Stimulated activated naive CD4-positive, alpha-beta T cell treated with Interleukin-2 at 50 U/mL for 16 hours (primary cell): ENCODE measurements around the gene LDAF1.
"Not testable (repeated sequence)": the region's sequence is repeated elsewhere in the genome, so short reads cannot be mapped to it uniquely, and the experiment has no call there.

Experiments used
- DNase-seq: peaks from one replicate; lab custom pipeline; 2025; lab: John Stamatoyannopoulos, UW

LDAF1 gene

GRCh38 chr16:21162661-21163151 lies 4.2 kb downstream of the LDAF1 start:
- DNase-seq, result no peak

GRCh38 chr16:21163576-21163975 lies 5.1 kb downstream of the LDAF1 start:
- DNase-seq, result no peak

DNA sequence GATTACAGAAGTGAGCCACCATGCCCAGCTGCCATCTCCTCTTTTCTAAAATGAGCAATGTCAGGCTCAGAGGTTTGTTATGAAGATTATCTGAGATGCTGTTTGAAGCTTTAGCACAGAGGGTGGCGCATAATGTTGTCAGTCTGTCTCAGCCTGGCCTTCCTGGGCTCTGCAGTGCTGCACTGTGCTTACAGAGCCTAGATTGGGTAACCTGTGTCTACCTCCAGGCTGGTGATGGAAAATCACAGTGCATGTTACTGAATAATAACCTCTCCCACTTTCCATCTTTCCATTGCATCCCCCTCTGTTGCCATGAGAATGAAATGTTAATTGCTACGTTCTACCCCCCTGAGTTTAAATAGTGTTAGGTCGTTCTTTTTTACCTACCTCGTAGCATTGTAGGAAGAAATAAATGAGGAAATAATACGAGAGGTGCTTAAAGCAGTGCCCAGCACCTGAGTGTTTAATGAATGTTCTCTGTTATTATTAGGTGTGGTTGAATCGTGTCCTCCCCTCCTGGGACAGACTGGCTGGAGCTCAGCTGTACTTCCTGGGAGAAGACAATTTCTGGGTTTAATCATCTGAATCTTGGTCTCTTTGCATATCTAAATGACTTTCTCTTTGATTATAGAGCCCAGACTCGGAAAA lies 6.2 kb downstream of the LDAF1 start:
- no peak for DNase-seq

DNA sequence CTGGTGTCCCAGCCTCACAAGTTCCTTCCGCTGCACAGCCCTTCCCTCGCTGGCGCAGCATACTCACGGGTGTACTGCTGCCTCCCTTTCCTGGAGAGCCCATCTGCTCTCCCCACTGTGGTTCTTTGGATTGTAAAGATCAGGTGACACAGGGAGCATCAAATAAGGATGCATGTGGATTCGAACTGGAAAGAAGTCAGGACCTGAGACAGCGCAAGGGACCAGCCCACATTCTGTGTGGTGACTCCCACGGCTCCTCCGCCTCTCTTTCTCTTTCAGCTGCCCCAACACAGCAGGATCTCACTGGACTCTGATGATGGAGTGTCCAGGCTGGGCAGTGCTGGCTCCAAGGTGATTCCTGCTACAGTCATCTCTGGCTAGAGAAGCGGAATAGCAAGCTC lies 8.1 kb downstream of the LDAF1 start:
- no peak for DNase-seq

DNA sequence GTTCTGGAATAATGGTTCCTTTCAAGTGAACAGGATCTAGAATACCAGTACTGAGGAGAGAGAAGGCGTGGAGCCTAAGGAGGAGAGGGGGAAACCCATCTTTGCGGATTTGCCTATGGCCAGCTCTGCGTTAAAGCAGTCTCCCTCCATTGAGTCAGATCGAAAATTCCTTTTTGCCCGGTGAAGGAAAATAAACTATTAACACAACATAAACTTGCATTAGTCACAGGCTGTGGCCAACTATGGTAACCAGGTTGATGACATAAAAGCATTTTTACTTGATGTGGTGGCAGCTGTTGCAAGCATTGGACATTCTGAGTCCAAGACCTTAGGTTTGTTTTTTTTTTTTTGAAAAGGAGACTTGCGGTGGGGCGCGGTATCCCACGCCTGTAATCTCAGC lies 8.9 kb downstream of the LDAF1 start:
- no peak for DNase-seq

DNA sequence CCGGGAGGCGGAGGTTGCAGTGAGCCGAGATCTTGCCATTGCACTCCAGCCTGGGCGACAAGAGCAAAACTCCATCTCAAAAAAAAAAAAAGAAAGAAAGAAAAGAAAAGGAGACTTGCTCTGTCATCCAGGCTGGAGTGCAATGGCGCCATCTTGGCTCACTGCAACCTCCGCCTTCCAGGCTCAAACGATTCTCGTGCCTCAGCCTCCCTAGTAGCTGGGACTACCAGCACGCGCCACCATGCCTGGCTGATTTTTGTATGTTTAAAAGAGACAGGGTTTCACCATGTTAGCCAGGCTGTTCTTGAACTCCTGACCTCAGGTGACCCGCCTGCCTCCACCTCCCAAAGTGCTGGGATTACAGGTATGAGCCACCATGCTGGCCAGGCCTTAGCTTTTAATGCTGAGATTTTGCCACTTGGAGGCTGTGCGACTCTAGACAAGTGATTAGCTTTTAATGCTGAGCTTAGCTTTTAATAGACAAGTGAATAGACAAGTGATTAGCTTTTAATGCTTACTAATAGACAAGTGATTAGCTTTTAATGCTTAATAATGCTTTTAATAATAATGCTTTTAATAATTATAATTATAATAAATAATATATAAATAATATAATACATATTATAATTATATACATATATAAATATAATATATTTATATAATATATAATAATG lies 9.6 kb downstream of the LDAF1 start:
- DNase-seq, result no peak

DNA sequence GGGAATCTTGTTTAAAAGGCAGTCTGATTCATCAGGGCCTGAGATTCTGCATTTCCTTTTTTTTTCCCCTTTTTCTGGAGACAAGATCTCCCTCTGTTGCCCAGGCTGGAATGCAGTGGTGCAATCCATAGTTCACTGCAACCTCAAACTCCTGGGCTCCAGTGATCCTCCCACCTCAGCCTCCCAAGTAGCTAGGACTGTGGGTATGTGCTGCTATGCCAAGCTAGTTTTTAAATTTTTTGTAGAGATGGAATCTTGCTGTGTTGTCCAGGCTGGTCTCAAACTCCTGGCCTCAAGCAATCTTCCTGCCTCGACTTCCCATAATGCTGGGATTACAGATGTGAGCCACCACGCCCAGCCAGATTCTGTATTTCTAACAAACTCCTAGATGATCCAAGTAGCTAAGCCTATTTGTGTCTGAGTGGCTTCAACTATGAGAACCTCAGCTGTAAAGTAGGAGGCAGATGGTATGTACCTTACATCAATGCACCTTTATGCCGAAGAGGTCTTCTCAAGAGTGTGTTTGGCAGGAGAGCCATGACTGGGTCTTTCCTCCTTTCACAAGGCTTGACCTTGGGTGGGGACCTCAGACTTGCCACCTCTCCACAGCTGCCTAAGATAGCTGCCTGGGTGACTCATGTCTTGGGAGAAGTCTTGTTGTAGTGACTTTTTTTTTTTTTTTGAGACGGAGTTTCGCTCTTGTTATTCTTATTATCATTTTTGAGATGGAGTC lies 10.9 kb downstream of the LDAF1 start:
- DNase-seq, result no peak

- not testable (repeated sequence) for DNase-seq
Measured at GRCh38 chr16:21170116-21170515, 11.6 kb downstream of the LDAF1 start.

GRCh38 chr16:21172650-21173049 lies 14.2 kb downstream of the LDAF1 start:
- no peak for DNase-seq

- no peak for DNase-seq
Measured at GRCh38 chr16:21175397-21175796, 16.9 kb downstream of the LDAF1 start.

- no peak for DNase-seq
Measured at GRCh38 chr16:21179126-21179982, 20.9 kb downstream of the LDAF1 start.

- no peak for DNase-seq
Measured at GRCh38 chr16:21179983-21180365, 21.5 kb downstream of the LDAF1 start.

DNA sequence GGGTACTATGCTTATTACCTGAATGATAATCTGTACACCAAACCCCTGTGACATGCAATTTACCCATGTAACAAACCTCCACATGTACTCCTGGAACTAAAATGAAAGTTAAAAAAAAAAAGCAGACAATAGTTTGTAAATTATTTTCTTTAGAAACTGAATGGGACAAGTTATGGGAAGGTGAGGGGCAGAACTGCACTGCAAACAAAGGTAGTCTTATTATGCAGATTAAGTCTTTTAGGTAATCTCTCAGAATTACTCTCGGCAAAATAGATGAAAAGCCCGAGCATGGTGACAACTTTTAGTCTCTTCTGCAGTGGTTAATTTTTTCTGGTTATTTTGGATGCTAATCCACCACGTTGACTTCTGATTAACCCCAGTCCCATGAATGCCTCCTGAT lies 25.5 kb downstream of the LDAF1 start:
- DNase-seq, result no peak

GRCh38 chr16:21184834-21185233 lies 26.4 kb downstream of the LDAF1 start:
- peak; percentile 17 for DNase-seq

GRCh38 chr16:21185659-21186325 lies 27.3 kb downstream of the LDAF1 start:
- DNase-seq, result no peak

- no peak for DNase-seq
Measured at GRCh38 chr16:21186326-21186691, 27.8 kb downstream of the LDAF1 start.

GRCh38 chr16:21189311-21189710 lies 30.8 kb downstream of the LDAF1 start:
- DNase-seq, result no peak

DNA sequence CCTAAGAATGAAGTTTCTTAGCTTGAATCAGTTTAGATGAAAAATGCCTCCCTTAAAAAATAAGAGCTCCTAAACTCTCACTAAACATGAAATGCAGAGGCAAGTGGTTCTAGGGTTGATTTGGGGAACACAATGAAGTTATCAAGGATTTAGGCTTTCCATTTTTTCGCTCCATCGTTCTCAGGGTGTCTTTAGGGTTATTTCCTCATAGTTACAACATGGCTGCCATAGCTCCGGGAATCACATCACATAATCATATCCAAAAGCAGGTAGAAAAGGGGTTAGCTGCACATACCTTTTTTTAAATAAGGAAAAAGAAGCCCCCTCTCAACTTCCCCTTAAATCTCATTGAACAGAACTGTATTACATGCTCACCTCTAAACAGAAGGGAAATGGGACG lies 31.5 kb downstream of the LDAF1 start:
- DNase-seq, result no peak

DNA sequence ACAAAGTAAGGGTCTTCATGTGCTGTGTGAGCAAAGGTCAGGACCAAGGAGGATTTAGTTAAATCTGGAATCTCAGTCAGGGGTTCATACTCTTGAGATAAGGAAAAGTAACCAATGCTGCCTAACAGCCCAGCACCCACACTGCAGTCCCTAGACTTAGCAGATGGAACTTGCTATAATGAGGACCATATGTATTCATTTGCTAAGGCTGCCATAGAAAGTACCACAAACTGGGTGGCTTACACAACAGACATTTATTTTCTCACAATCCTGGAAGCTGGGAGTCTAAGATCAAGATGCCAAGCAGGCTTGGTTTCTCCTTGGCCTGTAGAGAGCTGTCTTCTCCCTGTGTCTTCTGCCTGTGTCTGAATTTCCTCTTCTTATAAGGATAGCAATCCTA lies 32.1 kb downstream of the LDAF1 start:
- no peak for DNase-seq

DNA sequence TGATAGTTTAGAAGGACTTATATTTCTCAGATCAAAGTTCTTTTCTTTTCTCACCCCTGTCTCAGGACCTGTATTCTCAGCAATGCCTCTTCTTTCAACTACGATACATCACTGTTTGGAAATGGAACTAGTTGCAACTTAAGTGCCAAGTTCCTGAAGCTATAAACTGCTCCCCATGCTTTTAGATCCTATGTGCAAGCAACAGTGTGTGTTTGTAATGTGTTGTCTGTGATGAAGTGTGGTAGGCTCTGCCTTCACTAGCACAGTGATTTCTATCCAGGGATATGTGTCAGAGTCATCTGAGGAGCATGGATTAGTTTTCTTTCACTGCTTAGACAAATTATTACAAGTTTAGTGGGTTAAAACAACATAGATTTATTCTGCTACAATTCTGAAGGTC lies 34.5 kb downstream of the LDAF1 start:
- DNase-seq, result no peak

- no peak for DNase-seq
Measured at GRCh38 chr16:21194771-21195301, 36.4 kb downstream of the LDAF1 start.
